Esophagus (tissue), 2 donors: ENCODE measurements around the gene PCOLCE2. TPM values are rescaled to one million over a fixed set of nuclear protein-coding genes. Genes with fewer than 3 reads are reported as not detected.

Experiments used
- polyA plus RNA-seq, 2 donors: library from polyadenylated mRNA; stranded (reverse); fragments of 200-250 nt; gene quantifications; one replicate each; pipeline ENCODE4 v1.2.3, GENCODE V29; 2013
- donor health status: healthy with polysubstance abuse.
- donor health status: Bipolar disorder and iron deficiency.

PCOLCE2 gene
- polyA plus RNA-seq, 2 donors: 1.4 to 1.9 TPM

Other genes with a start within 250 kb of the PCOLCE2 start
- gene TRPC1, start 165.0 kb downstream of the PCOLCE2 start, polyA plus RNA-seq: 1 to 10 TPM; 1.1 to 2.5 TPM
- not detected for gene PAQR9, start 74.6 kb upstream of the PCOLCE2 start, polyA plus RNA-seq
- gene U2SURP, start 112.5 kb upstream of the PCOLCE2 start, polyA plus RNA-seq: 10 to 100 TPM; 22.5 to 24.3 TPM
- gene CHST2, start 230.7 kb upstream of the PCOLCE2 start, polyA plus RNA-seq: under 1 TPM; 0.37 to 0.48 TPM